SU-DHL-6 (cell line): Measurements from ENCODE around the gene RC3H1.
A peak's percentile ranks its signal among the peaks of the same experiment; 100 is the strongest.

Experiments used
- H2AFZ ChIP-seq: fragments of 200-600 bp; sonication (generic); 2 replicates; pipeline ENCODE4 v1.6.1; 2014; ENCODE audit warnings: low read depth, mild to moderate bottlenecking, moderate library complexity, mixed read lengths, antibody characterized with exemption, low read length; ENCODE audit not compliant: severe bottlenecking
- H3F3A ChIP-seq: fragments of 200-600 bp; shearing (Covaris generic); 2 replicates; pipeline ENCODE4 v1.6.0; 2016; ENCODE audit warnings: antibody characterized with exemption, mild to moderate bottlenecking; ENCODE audit not compliant: insufficient read depth
- H3K27ac ChIP-seq: fragments of 200-600 bp; sonication (generic); 2 replicates; pipeline ENCODE4 v1.5.1; 2016; ENCODE audit warnings: low read depth, mild to moderate bottlenecking, low read length, moderate library complexity, mixed read lengths
- H3K27me3 ChIP-seq: fragments of 200-600 bp; sonication (generic), shearing (Covaris generic); 2 replicates; pipeline ENCODE4 v1.6.0; 2014; ENCODE audit warnings: mild to moderate bottlenecking, low read length
- H3K36me3 ChIP-seq: fragments of 200-600 bp; sonication (generic); 2 replicates; pipeline ENCODE4 v1.6.1; 2014; ENCODE audit warnings: mild to moderate bottlenecking, low read length, mixed read lengths
- H3K4me2 ChIP-seq: fragments of 300-600, 200-600 bp; shearing (Covaris generic), sonication (generic); 2 replicates; pipeline ENCODE4 v1.6.0; 2014; ENCODE audit warnings: low read length, low read depth, mild to moderate bottlenecking; ENCODE audit not compliant: poor library complexity, severe bottlenecking
- H3K4me3 ChIP-seq: fragments of 200-600 bp; sonication (generic); 2 replicates; pipeline ENCODE4 v1.5.1; 2014; ENCODE audit warnings: antibody characterized with exemption, low read length, mild to moderate bottlenecking, mixed read lengths; ENCODE audit not compliant: insufficient read depth, poor library complexity, severe bottlenecking
- H3K79me2 ChIP-seq: fragments of 200-600 bp; sonication (generic); 2 replicates; pipeline ENCODE4 v1.6.1; 2014; ENCODE audit warnings: mild to moderate bottlenecking, low read length, moderate library complexity; ENCODE audit not compliant: insufficient read depth
- H3K9ac ChIP-seq: fragments of 200-600 bp; sonication (generic); 2 replicates; pipeline ENCODE4 v1.7.0; 2014; ENCODE audit warnings: mild to moderate bottlenecking, low read length
- H3K9me2 ChIP-seq: fragments of 200-600 bp; sonication (generic); replicated peaks from 2 replicates; pipeline ENCODE4 v1.6.1; 2014; ENCODE audit warnings: low read length; ENCODE audit not compliant: insufficient read depth
- H3K9me3 ChIP-seq: fragments of 200-600 bp; sonication (generic); 2 replicates; pipeline ENCODE4 v1.6.1; 2014; ENCODE audit warnings: low read length, mixed read lengths; ENCODE audit not compliant: insufficient read depth
- H4K20me1 ChIP-seq: fragments of 200-600 bp; sonication (generic); 2 replicates; pipeline ENCODE4 v1.6.1; 2014; ENCODE audit warnings: low read depth, mild to moderate bottlenecking, antibody characterized with exemption, low read length, moderate library complexity, mixed read lengths
- CTCF ChIP-seq: fragments of 200-600 bp; sonication (generic); IDR thresholded peaks from one replicate; pipeline ENCODE4 v1.5.1; 2017; ENCODE audit warnings: antibody characterized with exemption, mild to moderate bottlenecking, low read length, moderate library complexity; ENCODE audit not compliant: insufficient read depth, poor library complexity, severe bottlenecking
- EZH2phosphoT487 ChIP-seq: fragments of 200-600 bp; sonication (generic), shearing (Covaris generic); conservative IDR thresholded peaks from 2 replicates; pipeline ENCODE4 v1.6.1; 2018; ENCODE audit warnings: mild to moderate bottlenecking, antibody characterized with exemption, low read length, moderate library complexity, mixed read lengths

RC3H1 gene

DNA sequence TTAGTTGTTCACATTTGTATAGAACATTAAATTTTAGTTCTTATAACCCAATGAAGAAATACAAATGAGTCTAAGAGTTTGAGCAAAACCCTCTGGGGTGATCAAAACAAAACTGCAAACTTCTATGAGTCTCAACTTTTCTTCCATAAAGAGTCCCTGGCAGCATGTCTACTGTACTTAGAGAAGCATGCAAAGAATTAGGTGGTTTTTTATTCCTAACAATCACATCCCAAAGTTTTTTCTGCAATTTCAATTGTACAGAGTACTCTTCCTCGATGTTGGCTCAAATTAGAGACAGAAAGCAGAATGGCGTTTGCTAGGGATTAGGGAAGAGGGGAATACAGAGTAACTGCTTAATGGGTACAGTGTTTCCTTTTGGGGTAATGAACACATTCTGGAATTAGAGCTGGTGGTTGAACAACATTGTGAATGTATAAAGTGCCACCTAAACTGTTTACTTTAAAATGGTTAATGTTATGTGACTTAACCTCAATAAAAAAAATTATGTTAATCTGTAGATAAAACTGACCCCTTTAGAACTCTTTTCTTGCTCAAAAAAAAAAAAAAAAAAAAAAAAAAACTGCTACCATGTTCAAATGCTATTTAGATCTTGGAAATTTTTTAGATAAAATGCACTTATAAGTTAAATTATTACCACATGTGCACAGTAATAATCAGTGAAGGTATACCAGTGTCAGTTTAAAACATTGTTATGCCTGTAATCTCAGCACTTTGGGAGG is 4.8 kb downstream of the RC3H1 start:
- Histone ChIP-seq H3K4me2 (peak overlapping the region; percentile 25), H3K79me2 (peaks cover 93% of the 10 kb centered on the region), H3K9ac (no peak overlapping the region)

GRCh38 chr1:174013864-174014418 is 8.2 kb downstream of the RC3H1 start:
- Histone ChIP-seq H4K20me1 (peaks cover 24% of the 10 kb centered on the region), H3F3A (peaks cover 3% of the 10 kb centered on the region; the same call in 1 of the 2 replicates), H3K4me3 (no peak overlapping the region), H3K36me3 (no peaks in the 10 kb centered on the region), H3K27me3 (no peaks in the 10 kb centered on the region), H3K9me2 (no peaks in the 10 kb centered on the region), H3K9ac (no peak overlapping the region), H3K4me2 (no peak overlapping the region), H2AFZ (no peak overlapping the region), H3K9me3 (no peaks in the 10 kb centered on the region), H3K27ac (no peak overlapping the region), H3K79me2 (peaks cover 97% of the 10 kb centered on the region)
- TF ChIP-seq EZH2phosphoT487 = no peak
- no peak for TF ChIP-seq CTCF

More for the DNA sequence above, 4.8 kb downstream of the RC3H1 start:
- Histone ChIP-seq H3K4me3 (no peak overlapping the region), H3K27ac (no peak overlapping the region), H3K36me3 (peaks cover 6% of the 10 kb centered on the region; the same call in 1 of the 2 replicates), H3F3A (peaks cover 3% of the 10 kb centered on the region; the same call in 1 of the 2 replicates), H3K9me3 (no peaks in the 10 kb centered on the region), H3K9me2 (no peaks in the 10 kb centered on the region), H2AFZ (no peak overlapping the region), H4K20me1 (peaks cover 29% of the 10 kb centered on the region), H3K27me3 (no peaks in the 10 kb centered on the region)
- TF ChIP-seq CTCF (no peak), EZH2phosphoT487 (no peak)

DNA sequence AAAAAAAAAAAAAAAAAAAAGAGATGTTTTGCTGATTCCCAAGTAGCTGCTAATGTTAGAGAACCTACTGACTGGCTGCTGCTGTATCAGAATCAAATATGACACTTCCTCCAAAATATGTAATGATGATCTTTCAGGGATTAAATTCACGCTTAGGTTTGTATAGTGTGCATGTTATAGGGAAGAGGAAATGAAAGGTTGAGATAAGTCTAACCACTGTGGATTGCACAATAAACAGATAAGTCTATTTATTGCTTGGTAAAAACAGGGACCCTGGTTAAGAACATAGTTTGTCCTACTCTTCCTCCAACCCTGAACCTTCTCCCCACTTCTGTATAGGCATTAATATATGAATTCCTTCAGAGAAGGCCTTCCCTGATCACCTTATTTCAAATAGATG is 13.2 kb downstream of the RC3H1 start:
- peaks cover 97% of the 10 kb centered on the region for H3K79me2 ChIP-seq
- TF ChIP-seq CTCF (no peak), EZH2phosphoT487 (no peak)
- no peak overlapping the region for H3K27ac ChIP-seq
- H3K27me3 ChIP-seq = no peaks in the 10 kb centered on the region
- no peak overlapping the region for H3K4me2 ChIP-seq
- H3K4me3 ChIP-seq = no peak overlapping the region
- no peak overlapping the region for H3K9ac ChIP-seq
- 0 out of 2 replicates have a peak, but pooled peaks cover 4% of the 10 kb centered on the region for H3F3A ChIP-seq
- peaks cover 3% of the 10 kb centered on the region; the same call in 1 of the 2 replicates for H3K36me3 ChIP-seq
- H3K9me3 ChIP-seq = no peaks in the 10 kb centered on the region
- H4K20me1 ChIP-seq = peaks cover 9% of the 10 kb centered on the region; the same call in 1 of the 2 replicates
- H3K9me2 ChIP-seq = no peaks in the 10 kb centered on the region
- H2AFZ ChIP-seq = no peak overlapping the region
